Neural progenitor cell (in vitro differentiated cells): ENCODE results near the gene ADISSP. TPM values are rescaled to one million over a fixed set of nuclear protein-coding genes. Genes with fewer than 3 reads are reported as not detected.

Experiments
- DNase-seq: peaks from one replicate; pipeline ENCODE4 v3.0.0-alpha.2; 2016; ENCODE audit warnings: low spot score
- H2AFZ ChIP-seq: fragments of 200-600 bp; sonication (generic); replicated peaks from 2 replicates; pipeline ENCODE4 v1.6.1; 2016; ENCODE audit warnings: antibody characterized with exemption
- H3F3A ChIP-seq: fragments of 200-600 bp; sonication (generic); 2 replicates; pipeline ENCODE4 v1.6.1; 2016; ENCODE audit warnings: antibody characterized with exemption, low read depth
- H3K27ac ChIP-seq: fragments of 200-600 bp; sonication (generic); 2 replicates; pipeline ENCODE4 v1.5.1; 2016; ENCODE audit warnings: mild to moderate bottlenecking
- H3K27me3 ChIP-seq: fragments of 200-600 bp; sonication (generic); 2 replicates; pipeline ENCODE4 v1.6.1; 2016; ENCODE audit warnings: mild to moderate bottlenecking, moderate library complexity
- H3K36me3 ChIP-seq: fragments of 200-600 bp; sonication (generic); 2 replicates; pipeline ENCODE4 v1.5.1; 2016
- H3K4me1 ChIP-seq: fragments of 200-600 bp; sonication (generic); 2 replicates; pipeline ENCODE4 v1.6.1; 2016; ENCODE audit warnings: mixed run types
- H3K4me2 ChIP-seq: fragments of 200-600 bp; sonication (generic); 2 replicates; pipeline ENCODE4 v1.6.1; 2016
- H3K4me3 ChIP-seq: fragments of 200-600 bp; sonication (generic); 2 replicates; pipeline ENCODE4 v1.5.1; 2016
- H3K79me2 ChIP-seq: fragments of 200-600 bp; sonication (generic); 2 replicates; pipeline ENCODE4 v1.6.1; 2016; ENCODE audit warnings: low read depth
- H3K9ac ChIP-seq: fragments of 200-600 bp; sonication (generic); 2 replicates; pipeline ENCODE4 v1.6.1; 2016
- H3K9me3 ChIP-seq: fragments of 200-600 bp; sonication (generic); 2 replicates; pipeline ENCODE4 v1.5.1; 2016; ENCODE audit warnings: low read depth
- H4K20me1 ChIP-seq: fragments of 200-600 bp; sonication (generic); 2 replicates; pipeline ENCODE4 v1.6.1; 2016; ENCODE audit warnings: low read depth
- H3K27ac Mint-ChIP-seq: 3 replicates; pipeline ENCODE4 v1.8.0; 2021; ENCODE audit warnings: mixed read lengths
- H3K27me3 Mint-ChIP-seq: 2 replicates; pipeline ENCODE4 v1.8.0; 2022; ENCODE audit warnings: low read depth, mild to moderate bottlenecking, inconsistent platforms, moderate library complexity, mixed read lengths; ENCODE audit not compliant: insufficient read depth
- H3K36me3 Mint-ChIP-seq: 3 replicates; pipeline ENCODE4 v1.8.0; 2021; ENCODE audit warnings: mixed read lengths
- H3K4me1 Mint-ChIP-seq: 3 replicates; pipeline ENCODE4 v1.8.0; 2021; ENCODE audit warnings: mixed read lengths
- H3K4me3 Mint-ChIP-seq: 3 replicates; pipeline ENCODE4 v1.8.0; 2021; ENCODE audit warnings: mild to moderate bottlenecking, moderate library complexity, mixed read lengths
- H3K9me3 Mint-ChIP-seq: 3 replicates; pipeline ENCODE4 v1.8.0; 2020; ENCODE audit warnings: mixed read lengths
- CTCF ChIP-seq: fragments of 200-600 bp; sonication (generic); IDR thresholded peaks from 2 replicates; pipeline ENCODE4 v1.5.1; 2017; ENCODE audit warnings: antibody characterized with exemption, mild to moderate bottlenecking
- EZH2 ChIP-seq: fragments of 200-600 bp; sonication (generic); IDR thresholded peaks from 2 replicates; pipeline ENCODE4 v1.6.1; 2017; ENCODE audit warnings: antibody characterized with exemption, mild to moderate bottlenecking, moderate library complexity
- EZH2phosphoT487 ChIP-seq: fragments of 200-600 bp; sonication (generic); IDR thresholded peaks from 2 replicates; pipeline ENCODE4 v1.6.1; 2017; ENCODE audit warnings: antibody characterized with exemption
- total RNA-seq: library from RNA; depleted of rRNA; stranded (reverse); fragments of >200 nt; gene quantifications from 2 replicates; pipeline ENCODE4 v1.2.3, GENCODE V29; 2015; ENCODE audit warnings: low replicate concordance

The ADISSP gene
- total RNA-seq, 1 donor from 2014 or later, result 17.6 TPM

GRCh38 chr20:3813848-3814581 is 46.5 kb upstream of the ADISSP start:
- no peak for DNase-seq
- no peaks in the 10 kb centered on the region for H3K36me3 ChIP-seq
- H3K27me3 ChIP-seq, result no peaks in the 10 kb centered on the region
- peaks cover 5% of the 10 kb centered on the region for H3K27me3 Mint-ChIP-seq
- no peaks in the 10 kb centered on the region for H3K9me3 Mint-ChIP-seq
- H3K27ac Mint-ChIP-seq, result no peak overlapping the region
- H2AFZ ChIP-seq, result no peak overlapping the region
- H3K4me1 Mint-ChIP-seq, result peaks cover 34% of the 10 kb centered on the region
- H3K4me3 Mint-ChIP-seq, result no peak overlapping the region
- no peaks in the 10 kb centered on the region for H3K79me2 ChIP-seq
- H3K4me3 ChIP-seq, result no peak overlapping the region
- no peaks in the 10 kb centered on the region for H3K36me3 Mint-ChIP-seq
- no peak overlapping the region for H3K27ac ChIP-seq
- H4K20me1 ChIP-seq, result no peaks in the 10 kb centered on the region
- H3K4me1 ChIP-seq, result no peaks in the 10 kb centered on the region
- TF ChIP-seq EZH2 (no peak), CTCF (no peak), EZH2phosphoT487 (no peak)
- H3F3A ChIP-seq, result peaks cover 8% of the 10 kb centered on the region
- H3K4me2 ChIP-seq, result no peak overlapping the region
- H3K9me3 ChIP-seq, result no peaks in the 10 kb centered on the region
- H3K9ac ChIP-seq, result no peak overlapping the region

- Histone ChIP-seq H3K27ac (no peak overlapping the region), H3K4me3 (no peak overlapping the region), H3K36me3 (no peaks in the 10 kb centered on the region), H2AFZ (no peak overlapping the region), H3K4me1 (no peaks in the 10 kb centered on the region), H3K4me2 (no peak overlapping the region), H3K9me3 (no peaks in the 10 kb centered on the region), H4K20me1 (no peaks in the 10 kb centered on the region), H3K79me2 (no peaks in the 10 kb centered on the region), H3F3A (peaks cover under 1% of the 10 kb centered on the region), H3K27me3 (no peaks in the 10 kb centered on the region), H3K9ac (no peak overlapping the region)
- no peaks in the 10 kb centered on the region for H3K36me3 Mint-ChIP-seq
- H3K27ac Mint-ChIP-seq, result peak overlapping the region; percentile 87
- H3K4me1 Mint-ChIP-seq, result peaks cover 31% of the 10 kb centered on the region
- H3K9me3 Mint-ChIP-seq, result no peaks in the 10 kb centered on the region
- peaks cover 3% of the 10 kb centered on the region for H3K27me3 Mint-ChIP-seq
- no peak for TF ChIP-seq CTCF
- no peak for TF ChIP-seq EZH2phosphoT487
- no peak for TF ChIP-seq EZH2
- DNase-seq, result no peak
- H3K4me3 Mint-ChIP-seq, result no peak overlapping the region
These were observed 45.7 kb upstream of the ADISSP start for GRCh38 chr20:3812975-3813847.

- H3K9me3 Mint-ChIP-seq, result no peaks in the 10 kb centered on the region
- peak overlapping the region; percentile 92 for H3K27ac Mint-ChIP-seq
- no peak overlapping the region for H3K4me3 Mint-ChIP-seq
- Histone ChIP-seq H3K27ac (no peak overlapping the region), H4K20me1 (no peaks in the 10 kb centered on the region), H3K27me3 (no peaks in the 10 kb centered on the region), H2AFZ (no peak overlapping the region), H3K4me3 (no peak overlapping the region), H3K9me3 (no peaks in the 10 kb centered on the region), H3K4me2 (no peak overlapping the region), H3K36me3 (no peaks in the 10 kb centered on the region), H3K4me1 (peaks cover 3% of the 10 kb centered on the region), H3K79me2 (no peaks in the 10 kb centered on the region), H3K9ac (no peak overlapping the region), H3F3A (peaks cover 3% of the 10 kb centered on the region)
- TF ChIP-seq EZH2phosphoT487 (no peak), CTCF (no peak), EZH2 (no peak)
- H3K4me1 Mint-ChIP-seq, result peaks cover 38% of the 10 kb centered on the region
- no peaks in the 10 kb centered on the region for H3K36me3 Mint-ChIP-seq
- no peak for DNase-seq
- H3K27me3 Mint-ChIP-seq, result peaks cover 6% of the 10 kb centered on the region
These were observed 44.7 kb upstream of the ADISSP start for GRCh38 chr20:3812259-3812681.
